Measurements from ENCODE around the gene TNFRSF13B.

The TNFRSF13B gene

DNA sequence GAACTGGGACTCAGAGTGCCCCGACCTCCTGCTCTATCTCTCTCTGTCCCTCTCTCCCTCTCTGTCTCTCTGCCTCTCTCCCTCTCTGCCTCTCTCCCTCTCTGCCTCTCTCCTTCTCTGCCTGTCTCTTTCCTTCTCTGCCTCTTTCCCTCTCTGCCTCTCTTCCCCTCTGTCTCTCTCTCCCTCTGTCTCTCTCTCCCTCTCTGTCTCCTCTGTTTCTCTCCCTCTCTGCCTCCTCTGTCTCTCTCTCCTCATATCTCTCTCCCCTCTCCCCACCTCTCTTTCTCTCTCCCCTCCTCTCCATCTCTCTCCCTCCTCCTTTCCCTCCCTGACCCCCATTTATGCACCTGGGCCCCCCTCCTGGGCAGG, 32.7 kb downstream of the TNFRSF13B start:
- Histone ChIP-seq H4K12ac (ENCODE audit: low read depth, low read length) (no peak overlapping the region), H2AFZ (ENCODE audit: insufficient read depth, low read length, poor library complexity) (no peak overlapping the region), H2BK12ac (ENCODE audit: low read length) (no peak overlapping the region), H2BK120ac (ENCODE audit: insufficient read depth, low read length, poor library complexity) (no peak overlapping the region), H3K27ac (ENCODE audit: low read depth, low read length) (no peak overlapping the region), H2AK5ac (ENCODE audit: low read length) (no peak overlapping the region), H4K91ac (ENCODE audit: low read depth, low read length) (no peak overlapping the region), H3K4me1 (ENCODE audit: control insufficient read depth in 1 of 2, insufficient read depth in 2 of 2, low read length in 2 of 2) (no peaks in the 10 kb centered on the region), H2BK5ac (ENCODE audit: low read depth, low read length, poor library complexity) (no peak overlapping the region), H3K18ac (ENCODE audit: low read length) (no peak overlapping the region), H4K8ac (ENCODE audit: low read depth, low read length) (no peak overlapping the region), H3K36me3 (ENCODE audit: control insufficient read depth in 1 of 2, insufficient read depth in 2 of 2, low read length in 2 of 2) (no peaks in the 10 kb centered on the region), H3K14ac (ENCODE audit: low read length) (no peak overlapping the region), H3K23ac (ENCODE audit: low read length) (no peak overlapping the region), H3K9me3 (ENCODE audit: insufficient read depth, low read depth, low read length) (peaks cover 2% of the 10 kb centered on the region), H3K9ac (ENCODE audit: low read length) (no peak overlapping the region), H3K4me2 (ENCODE audit: low read length) (no peak overlapping the region), H3K79me2 (ENCODE audit: control insufficient read depth, insufficient read depth, low read length, poor library complexity) (no peaks in the 10 kb centered on the region), H3K27me3 (ENCODE audit: insufficient read depth, low read length) (no peaks in the 10 kb centered on the region), H3K4me3 (ENCODE audit: low read depth, low read length) (no peak overlapping the region), H3K79me1 (ENCODE audit: low read length) (no peaks in the 10 kb centered on the region), H3K4ac (ENCODE audit: low read depth, low read length) (no peak overlapping the region)
- no CpG with 5 or more reads among the region's 1 CpG for WGBS (ENCODE audit: extremely low coverage, insufficient coverage, insufficient read length)
- no peak for DNase-seq

- H4K91ac ChIP-seq (ENCODE audit: low read depth, low read length): no peak overlapping the region
- no peak overlapping the region for H2BK5ac ChIP-seq (ENCODE audit: low read depth, low read length, poor library complexity)
- no peaks in the 10 kb centered on the region for H3K36me3 ChIP-seq (ENCODE audit: control insufficient read depth in 1 of 2, insufficient read depth in 2 of 2, low read length in 2 of 2)
- H3K14ac ChIP-seq (ENCODE audit: low read length): no peak overlapping the region
- no CpG with 5 or more reads among the region's 12 CpGs for WGBS (ENCODE audit: extremely low coverage, insufficient coverage, insufficient read length)
- no peak overlapping the region for H2BK120ac ChIP-seq (ENCODE audit: insufficient read depth, low read length, poor library complexity)
- no peak overlapping the region for H3K23ac ChIP-seq (ENCODE audit: low read length)
- H4K8ac ChIP-seq (ENCODE audit: low read depth, low read length): no peak overlapping the region
- H3K27me3 ChIP-seq (ENCODE audit: insufficient read depth, low read length): no peaks in the 10 kb centered on the region
- no peak overlapping the region for H2AFZ ChIP-seq (ENCODE audit: insufficient read depth, low read length, poor library complexity)
- H3K18ac ChIP-seq (ENCODE audit: low read length): no peak overlapping the region
- H3K79me1 ChIP-seq (ENCODE audit: low read length): no peaks in the 10 kb centered on the region
- H4K12ac ChIP-seq (ENCODE audit: low read depth, low read length): no peak overlapping the region
- no peak overlapping the region for H3K4me2 ChIP-seq (ENCODE audit: low read length)
- no peak overlapping the region for H2BK12ac ChIP-seq (ENCODE audit: low read length)
- H3K9ac ChIP-seq (ENCODE audit: low read length): no peak overlapping the region
- peak overlapping the region; percentile 58 for H3K4me3 ChIP-seq (ENCODE audit: low read depth, low read length)
- no peaks in the 10 kb centered on the region for H3K79me2 ChIP-seq (ENCODE audit: control insufficient read depth, insufficient read depth, low read length, poor library complexity)
- H3K9me3 ChIP-seq (ENCODE audit: insufficient read depth, low read depth, low read length): peaks cover 2% of the 10 kb centered on the region
- H3K4ac ChIP-seq (ENCODE audit: low read depth, low read length): no peak overlapping the region
- no peak overlapping the region for H3K27ac ChIP-seq (ENCODE audit: low read depth, low read length)
- no peak overlapping the region for H2AK5ac ChIP-seq (ENCODE audit: low read length)
- no peak for DNase-seq
- no peaks in the 10 kb centered on the region for H3K4me1 ChIP-seq (ENCODE audit: control insufficient read depth in 1 of 2, insufficient read depth in 2 of 2, low read length in 2 of 2)
Observed at GRCh38 chr17:16938496-16939207, 33.3 kb downstream of the TNFRSF13B start.

DNA sequence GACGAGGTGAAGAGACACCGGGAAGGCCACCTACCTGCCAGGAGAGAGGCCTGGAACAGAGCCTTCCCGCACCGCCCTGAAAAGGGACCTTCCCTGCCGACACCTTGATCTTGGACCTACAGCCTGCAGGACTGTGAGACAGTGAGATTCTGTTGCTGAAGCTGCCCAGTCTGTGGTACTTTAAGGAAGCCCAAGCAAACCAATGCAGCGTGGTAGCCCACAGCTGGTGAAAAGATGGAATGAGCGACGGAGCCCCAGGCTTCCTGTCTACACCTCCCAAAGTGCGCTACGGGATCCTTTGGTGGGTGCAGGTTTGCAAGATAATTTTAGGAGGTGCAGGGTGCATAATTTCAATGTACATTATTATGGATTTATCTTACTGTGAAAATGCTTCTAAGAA, 33.9 kb downstream of the TNFRSF13B start:
- H2BK12ac ChIP-seq (ENCODE audit: low read length): no peak overlapping the region
- no peak overlapping the region for H3K9ac ChIP-seq (ENCODE audit: low read length)
- no peak overlapping the region for H2BK5ac ChIP-seq (ENCODE audit: low read depth, low read length, poor library complexity)
- no peak overlapping the region for H2AK5ac ChIP-seq (ENCODE audit: low read length)
- H3K9me3 ChIP-seq (ENCODE audit: insufficient read depth, low read depth, low read length): peaks cover 4% of the 10 kb centered on the region
- H3K4me1 ChIP-seq (ENCODE audit: control insufficient read depth in 1 of 2, insufficient read depth in 2 of 2, low read length in 2 of 2): no peaks in the 10 kb centered on the region
- no peaks in the 10 kb centered on the region for H3K36me3 ChIP-seq (ENCODE audit: control insufficient read depth in 1 of 2, insufficient read depth in 2 of 2, low read length in 2 of 2)
- no peak overlapping the region for H3K4ac ChIP-seq (ENCODE audit: low read depth, low read length)
- H3K4me3 ChIP-seq (ENCODE audit: low read depth, low read length): no peak overlapping the region
- H3K79me2 ChIP-seq (ENCODE audit: control insufficient read depth, insufficient read depth, low read length, poor library complexity): no peaks in the 10 kb centered on the region
- H3K18ac ChIP-seq (ENCODE audit: low read length): no peak overlapping the region
- no CpG with 5 or more reads among the region's 10 CpGs for WGBS (ENCODE audit: extremely low coverage, insufficient coverage, insufficient read length)
- H3K23ac ChIP-seq (ENCODE audit: low read length): no peak overlapping the region
- H4K91ac ChIP-seq (ENCODE audit: low read depth, low read length): no peak overlapping the region
- no peak overlapping the region for H4K8ac ChIP-seq (ENCODE audit: low read depth, low read length)
- no peak for DNase-seq
- H2BK120ac ChIP-seq (ENCODE audit: insufficient read depth, low read length, poor library complexity): no peak overlapping the region
- no peak overlapping the region for H3K27ac ChIP-seq (ENCODE audit: low read depth, low read length)
- H3K14ac ChIP-seq (ENCODE audit: low read length): no peak overlapping the region
- no peak overlapping the region for H4K12ac ChIP-seq (ENCODE audit: low read depth, low read length)
- no peaks in the 10 kb centered on the region for H3K79me1 ChIP-seq (ENCODE audit: low read length)
- H3K4me2 ChIP-seq (ENCODE audit: low read length): no peak overlapping the region
- H2AFZ ChIP-seq (ENCODE audit: insufficient read depth, low read length, poor library complexity): no peak overlapping the region
- H3K27me3 ChIP-seq (ENCODE audit: insufficient read depth, low read length): no peaks in the 10 kb centered on the region

DNA sequence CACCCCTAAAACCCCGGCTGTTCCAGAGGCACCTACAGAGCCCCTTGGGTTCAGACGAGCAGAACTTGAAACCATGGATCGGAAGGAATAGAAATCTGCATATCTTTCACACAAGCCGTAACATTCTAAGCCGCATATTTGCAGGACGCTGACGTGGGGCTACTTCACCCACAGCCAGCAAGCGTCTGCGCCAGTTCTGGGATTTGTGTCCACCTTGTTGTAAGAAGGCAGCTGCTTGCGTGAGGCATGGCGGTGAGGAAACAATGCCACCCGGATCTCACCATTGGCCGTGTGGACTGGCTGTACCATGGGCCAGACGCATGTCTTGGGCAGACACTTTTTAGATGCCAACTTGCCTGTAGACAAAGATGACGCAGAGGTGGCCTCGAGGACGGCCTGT, 34.5 kb downstream of the TNFRSF13B start:
- H2BK12ac ChIP-seq (ENCODE audit: low read length): no peak overlapping the region
- H2BK120ac ChIP-seq (ENCODE audit: insufficient read depth, low read length, poor library complexity): no peak overlapping the region
- H3K27me3 ChIP-seq (ENCODE audit: insufficient read depth, low read length): no peaks in the 10 kb centered on the region
- no peak for DNase-seq
- peaks cover 4% of the 10 kb centered on the region for H3K9me3 ChIP-seq (ENCODE audit: insufficient read depth, low read depth, low read length)
- H4K12ac ChIP-seq (ENCODE audit: low read depth, low read length): no peak overlapping the region
- no peak overlapping the region for H4K8ac ChIP-seq (ENCODE audit: low read depth, low read length)
- no peaks in the 10 kb centered on the region for H3K36me3 ChIP-seq (ENCODE audit: control insufficient read depth in 1 of 2, insufficient read depth in 2 of 2, low read length in 2 of 2)
- no CpG with 5 or more reads among the region's 17 CpGs for WGBS (ENCODE audit: extremely low coverage, insufficient coverage, insufficient read length)
- no peak overlapping the region for H3K18ac ChIP-seq (ENCODE audit: low read length)
- H3K14ac ChIP-seq (ENCODE audit: low read length): no peak overlapping the region
- H2BK5ac ChIP-seq (ENCODE audit: low read depth, low read length, poor library complexity): no peak overlapping the region
- H3K4me2 ChIP-seq (ENCODE audit: low read length): no peak overlapping the region
- no peak overlapping the region for H2AK5ac ChIP-seq (ENCODE audit: low read length)
- no peak overlapping the region for H4K91ac ChIP-seq (ENCODE audit: low read depth, low read length)
- H3K4ac ChIP-seq (ENCODE audit: low read depth, low read length): no peak overlapping the region
- H3K4me3 ChIP-seq (ENCODE audit: low read depth, low read length): no peak overlapping the region
- no peak overlapping the region for H3K9ac ChIP-seq (ENCODE audit: low read length)
- no peaks in the 10 kb centered on the region for H3K79me1 ChIP-seq (ENCODE audit: low read length)
- no peak overlapping the region for H2AFZ ChIP-seq (ENCODE audit: insufficient read depth, low read length, poor library complexity)
- H3K79me2 ChIP-seq (ENCODE audit: control insufficient read depth, insufficient read depth, low read length, poor library complexity): no peaks in the 10 kb centered on the region
- H3K4me1 ChIP-seq (ENCODE audit: control insufficient read depth in 1 of 2, insufficient read depth in 2 of 2, low read length in 2 of 2): no peaks in the 10 kb centered on the region
- H3K23ac ChIP-seq (ENCODE audit: low read length): no peak overlapping the region
- H3K27ac ChIP-seq (ENCODE audit: low read depth, low read length): no peak overlapping the region

Measured in trophoblast cell (in vitro differentiated cells and primary cell).